ENCODE measurements around the gene PHLPP2. TPM values are rescaled to one million over a fixed set of nuclear protein-coding genes. Genes with fewer than 3 reads are reported as not detected.

Gene PHLPP2
- total RNA-seq, 1 experiment from 2014 or later = 20.6 TPM

DNA sequence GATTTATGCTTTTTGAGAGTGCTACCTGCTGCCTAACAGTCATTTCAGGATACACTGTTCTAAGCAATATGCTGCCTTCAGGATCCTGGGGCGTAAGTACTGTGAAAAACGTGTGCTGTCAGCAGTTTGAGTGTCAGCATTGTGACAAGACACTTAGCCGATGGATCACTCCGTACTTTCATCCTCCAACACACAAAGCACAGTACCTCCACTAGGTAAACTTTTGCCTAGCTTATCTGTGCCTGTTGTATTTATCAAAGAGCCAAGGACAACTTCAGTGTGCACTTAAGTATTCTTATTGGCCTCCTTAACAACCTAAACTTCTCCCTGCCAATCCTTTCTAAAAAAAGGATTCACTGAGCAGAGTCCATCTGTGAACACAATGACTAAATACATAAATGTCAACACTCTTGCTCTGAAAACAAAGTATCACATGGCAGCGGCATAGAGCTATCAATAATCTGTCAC is 33.8 kb upstream of the PHLPP2 start:
- Mint-ChIP-seq H3K9me3 (ENCODE audit: unreplicated experiment) (no peaks in the 10 kb centered on the region), H3K27ac (ENCODE audit: unreplicated experiment) (no peak overlapping the region), H3K27me3 (ENCODE audit: insufficient read depth, unreplicated experiment) (no peaks in the 10 kb centered on the region), H3K4me1 (ENCODE audit: low read depth, unreplicated experiment) (peaks cover 8% of the 10 kb centered on the region), H3K4me3 (ENCODE audit: unreplicated experiment) (no peak overlapping the region), H3K36me3 (ENCODE audit: insufficient read depth, unreplicated experiment) (peaks cover 99% of the 10 kb centered on the region)
- Histone ChIP-seq H3K27me3 (replicated peaks; ENCODE audit: control insufficient read depth, insufficient read depth, low read length) (no peaks in the 10 kb centered on the region), H3K4me1 (peaks cover 7% of the 10 kb centered on the region), H3K36me3 (ENCODE audit: control insufficient read depth, insufficient read depth, low read length) (peaks cover 2% of the 10 kb centered on the region; the same call in 1 of the 2 replicates), H3K9me3 (no peaks in the 10 kb centered on the region), H3K4me3 (ENCODE audit: low read depth, low read length) (no peak overlapping the region)
- POLR2A ChIA-PET = interaction anchor here (0.5 kb wide), 1 partner anchor 133 kb away, joined by 5 read pairs; the partner anchor contains the start of gene MARVELD3
- peak in 1 of 2 experiments; percentile 36 for DNase-seq
- BruUV-seq (replicated peaks) = no TSS peak
- no peak for TF ChIP-seq CTCF (IDR thresholded peaks at IDR 0.05; ENCODE audit: insufficient read depth in 1 of 2, low read depth in 1 of 2, low read length in 1 of 2, severe bottlenecking in 1 of 2, unreplicated experiment in 1 of 2)
- intact Hi-C loops (cut with micrococcal nuclease; ENCODE audit: unreplicated experiment) = no loop called here
- CTCF ChIA-PET = no interaction called here

GRCh38 chr16:71754652-71755051 is 30.2 kb upstream of the PHLPP2 start:
- H3K27me3 Mint-ChIP-seq (ENCODE audit: insufficient read depth, unreplicated experiment) = no peaks in the 10 kb centered on the region

DNA sequence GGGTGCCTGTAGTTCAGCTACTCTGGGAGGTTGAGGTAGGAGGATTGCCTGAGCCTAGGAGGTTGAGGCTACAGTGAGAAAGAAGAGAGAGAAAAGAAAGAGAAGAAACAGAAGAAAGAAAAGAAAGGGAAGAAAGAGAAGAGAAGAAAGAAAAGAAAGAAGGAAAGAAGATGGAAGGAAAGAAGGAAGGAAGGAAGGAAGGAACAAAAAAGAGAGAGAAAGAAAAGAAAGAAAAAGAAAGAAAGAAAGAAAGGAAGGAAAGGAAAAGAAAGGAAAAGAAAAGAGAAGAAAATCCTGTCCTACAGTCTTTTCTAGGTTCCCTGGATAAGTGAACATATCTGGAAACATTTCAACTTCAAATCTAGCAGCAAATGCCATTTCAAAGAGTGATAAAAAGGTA is 29.6 kb upstream of the PHLPP2 start:
- Histone ChIP-seq H3K27me3 (replicated peaks; ENCODE audit: control insufficient read depth, insufficient read depth, low read length) (no peaks in the 10 kb centered on the region), H3K4me1 (peaks cover 7% of the 10 kb centered on the region), H3K4me3 (ENCODE audit: low read depth, low read length) (no peak overlapping the region), H3K36me3 (ENCODE audit: control insufficient read depth, insufficient read depth, low read length) (peaks cover 2% of the 10 kb centered on the region; the same call in 1 of the 2 replicates), H3K9me3 (no peaks in the 10 kb centered on the region)
- TF ChIP-seq CTCF (IDR thresholded peaks at IDR 0.05; ENCODE audit: insufficient read depth in 1 of 2, low read depth in 1 of 2, low read length in 1 of 2, severe bottlenecking in 1 of 2, unreplicated experiment in 1 of 2) = no peak
- no peak for DNase-seq
- Mint-ChIP-seq H3K27ac (ENCODE audit: unreplicated experiment) (no peak overlapping the region), H3K4me1 (ENCODE audit: low read depth, unreplicated experiment) (peaks cover 8% of the 10 kb centered on the region), H3K27me3 (ENCODE audit: insufficient read depth, unreplicated experiment) (no peaks in the 10 kb centered on the region), H3K36me3 (ENCODE audit: insufficient read depth, unreplicated experiment) (peaks cover 80% of the 10 kb centered on the region), H3K9me3 (ENCODE audit: unreplicated experiment) (no peaks in the 10 kb centered on the region), H3K4me3 (ENCODE audit: unreplicated experiment) (no peak overlapping the region)
- intact Hi-C loops (cut with micrococcal nuclease; ENCODE audit: unreplicated experiment) = no loop called here
- POLR2A ChIA-PET = no interaction called here
- no TSS peak for BruUV-seq (replicated peaks)
- CTCF ChIA-PET = no interaction called here

More at GRCh38 chr16:71754652-71755051, 30.2 kb upstream of the PHLPP2 start:
- no peaks in the 10 kb centered on the region for H3K9me3 ChIP-seq
- H3K4me1 Mint-ChIP-seq (ENCODE audit: low read depth, unreplicated experiment) = peaks cover 8% of the 10 kb centered on the region
- H3K36me3 Mint-ChIP-seq (ENCODE audit: insufficient read depth, unreplicated experiment) = peaks cover 83% of the 10 kb centered on the region
- intact Hi-C loops (cut with micrococcal nuclease; ENCODE audit: unreplicated experiment) = no loop called here
- no peak for DNase-seq
- peaks cover 7% of the 10 kb centered on the region for H3K4me1 ChIP-seq
- no peak overlapping the region for H3K4me3 ChIP-seq (ENCODE audit: low read depth, low read length)
- CTCF ChIA-PET = no interaction called here
- no peak overlapping the region for H3K27ac Mint-ChIP-seq (ENCODE audit: unreplicated experiment)
- POLR2A ChIA-PET = no interaction called here
- no peaks in the 10 kb centered on the region for H3K27me3 ChIP-seq (replicated peaks; ENCODE audit: control insufficient read depth, insufficient read depth, low read length)
- no peaks in the 10 kb centered on the region for H3K9me3 Mint-ChIP-seq (ENCODE audit: unreplicated experiment)
- peaks cover 2% of the 10 kb centered on the region; the same call in 1 of the 2 replicates for H3K36me3 ChIP-seq (ENCODE audit: control insufficient read depth, insufficient read depth, low read length)
- H3K4me3 Mint-ChIP-seq (ENCODE audit: unreplicated experiment) = no peak overlapping the region
- no TSS peak for BruUV-seq (replicated peaks)
- no peak for TF ChIP-seq CTCF (IDR thresholded peaks at IDR 0.05; ENCODE audit: insufficient read depth in 1 of 2, low read depth in 1 of 2, low read length in 1 of 2, severe bottlenecking in 1 of 2, unreplicated experiment in 1 of 2)
